ENCODE results near the gene TRAPPC3.

GRCh38 chr1:36137226-36137625, 12.1 kb downstream of the TRAPPC3 start:
- TF ChIP-seq SP1 (IDR thresholded peaks at IDR 0.05), result no peak
- TF ChIP-seq BHLHE40 (IDR thresholded peaks at IDR 0.05; ENCODE audit: borderline replicate concordance), result no peak
- no peak for TF ChIP-seq FOXA1 (IDR thresholded peaks at IDR 0.05)
- no peak for TF ChIP-seq NFRKB (IDR thresholded peaks at IDR 0.05)
